ENCODE measurements around the gene AGRN.

Gene AGRN

DNA sequence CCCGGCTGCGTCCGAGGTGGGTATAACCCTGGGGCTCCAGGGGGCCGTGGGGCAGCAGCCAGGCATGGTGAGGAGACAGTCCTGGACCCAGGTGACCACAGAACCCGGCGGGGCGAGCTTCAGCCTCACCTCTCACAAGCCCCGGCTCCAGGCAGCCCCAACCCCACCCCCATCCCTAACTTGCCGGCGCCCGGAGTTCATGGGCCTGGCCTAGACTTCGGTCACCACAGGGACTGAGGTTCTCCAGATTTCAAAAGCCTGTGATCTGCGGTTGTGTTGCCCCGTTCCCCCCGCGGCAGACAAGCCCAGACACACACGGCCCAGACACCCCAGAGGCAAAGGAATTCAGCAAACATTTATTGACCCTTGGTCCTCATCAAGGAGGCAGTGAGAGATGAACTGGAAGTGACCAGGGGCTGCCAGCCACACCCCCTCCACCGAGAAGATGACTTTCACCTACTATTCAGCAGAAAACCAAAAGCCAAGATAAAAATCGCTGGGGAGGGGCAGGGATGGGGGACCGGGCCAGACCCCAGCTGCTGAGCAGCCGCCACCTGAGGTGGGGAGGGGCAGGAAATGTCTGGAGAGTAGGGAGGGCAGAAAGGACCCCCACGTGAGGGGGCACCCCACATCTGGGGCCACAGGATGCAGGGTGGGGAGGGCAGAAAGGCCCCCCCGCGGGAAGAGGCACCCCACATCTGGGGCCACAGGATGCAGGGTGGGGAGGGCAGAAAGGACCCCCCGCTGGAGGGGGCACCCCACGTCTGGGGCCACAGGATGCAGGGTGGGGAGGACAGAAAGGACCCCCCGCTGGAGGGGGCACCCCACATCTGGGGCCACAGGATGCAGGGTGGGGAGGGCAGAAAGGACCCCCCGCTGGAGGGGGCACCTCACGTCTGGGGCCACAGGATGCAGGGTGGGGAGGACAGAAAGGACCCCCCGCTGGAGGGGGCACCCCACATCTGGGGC is 24.0 kb upstream of the AGRN start:
- H3K4me2 ChIP-seq, result no peak overlapping the region

DNA sequence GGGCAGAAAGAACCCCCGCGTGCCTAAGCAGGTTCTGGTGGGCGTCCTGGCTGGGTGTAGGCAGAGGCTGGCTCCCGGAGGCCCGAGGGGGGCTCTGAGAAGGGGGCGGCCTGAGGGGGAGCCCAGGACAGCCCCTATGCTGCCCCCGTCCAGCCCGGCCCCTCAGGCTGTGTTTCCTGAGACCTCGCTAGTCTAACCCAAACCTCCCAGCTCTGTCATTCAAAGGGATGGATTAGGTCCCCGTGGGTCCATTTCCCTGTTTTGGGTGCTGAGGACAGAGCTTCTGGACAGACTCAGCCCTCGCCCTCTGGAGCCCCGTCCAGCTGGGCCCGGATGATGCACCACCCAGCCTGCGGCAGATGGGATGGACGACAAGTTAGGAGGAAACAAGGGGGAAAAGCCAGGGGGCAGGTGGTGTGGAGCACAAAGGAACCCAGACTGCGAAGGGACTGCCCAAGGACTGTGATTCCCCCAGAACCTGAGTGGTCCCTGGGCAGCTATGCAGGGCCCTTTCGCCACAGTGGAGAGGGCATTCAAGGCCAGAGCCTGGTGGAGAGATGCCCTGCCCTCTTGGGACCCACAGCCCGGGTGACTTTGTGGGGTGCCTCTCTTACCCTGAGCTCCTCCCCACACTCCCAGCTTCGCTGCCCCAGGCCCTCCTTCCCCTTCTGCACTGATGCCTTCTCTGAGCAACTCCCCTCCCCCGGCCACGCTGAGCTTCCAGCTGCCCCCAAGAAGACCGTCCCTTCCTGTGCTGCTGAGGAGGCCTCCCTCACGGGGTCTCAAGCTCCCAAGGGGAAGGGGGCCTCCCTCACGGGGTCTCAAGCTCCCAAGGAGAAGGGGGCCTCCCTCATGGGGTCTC is 22.8 kb upstream of the AGRN start:
- Histone ChIP-seq H4K20me1 (ENCODE audit: insufficient read depth) (no peaks in the 10 kb centered on the region), H3K4me1 (ENCODE audit: low read depth, poor library complexity, severe bottlenecking) (peaks cover 4% of the 10 kb centered on the region), H3K4me3 (IDR thresholded peaks at IDR 0.05; ENCODE audit: insufficient read depth, low read depth, low read length) (no peak overlapping the region), H3K79me2 (ENCODE audit: insufficient read depth, low read depth) (no peaks in the 10 kb centered on the region), H2AFZ (ENCODE audit: low read depth) (no peak overlapping the region), H3K36me3 (ENCODE audit: insufficient read depth) (no peaks in the 10 kb centered on the region), H3K4me2 (no peak overlapping the region), H3K27me3 (ENCODE audit: insufficient read depth, low read depth) (peaks cover 67% of the 10 kb centered on the region), H3K9ac (no peak overlapping the region), H3K27ac (no peak overlapping the region)
- TF ChIP-seq, protein P1, sequence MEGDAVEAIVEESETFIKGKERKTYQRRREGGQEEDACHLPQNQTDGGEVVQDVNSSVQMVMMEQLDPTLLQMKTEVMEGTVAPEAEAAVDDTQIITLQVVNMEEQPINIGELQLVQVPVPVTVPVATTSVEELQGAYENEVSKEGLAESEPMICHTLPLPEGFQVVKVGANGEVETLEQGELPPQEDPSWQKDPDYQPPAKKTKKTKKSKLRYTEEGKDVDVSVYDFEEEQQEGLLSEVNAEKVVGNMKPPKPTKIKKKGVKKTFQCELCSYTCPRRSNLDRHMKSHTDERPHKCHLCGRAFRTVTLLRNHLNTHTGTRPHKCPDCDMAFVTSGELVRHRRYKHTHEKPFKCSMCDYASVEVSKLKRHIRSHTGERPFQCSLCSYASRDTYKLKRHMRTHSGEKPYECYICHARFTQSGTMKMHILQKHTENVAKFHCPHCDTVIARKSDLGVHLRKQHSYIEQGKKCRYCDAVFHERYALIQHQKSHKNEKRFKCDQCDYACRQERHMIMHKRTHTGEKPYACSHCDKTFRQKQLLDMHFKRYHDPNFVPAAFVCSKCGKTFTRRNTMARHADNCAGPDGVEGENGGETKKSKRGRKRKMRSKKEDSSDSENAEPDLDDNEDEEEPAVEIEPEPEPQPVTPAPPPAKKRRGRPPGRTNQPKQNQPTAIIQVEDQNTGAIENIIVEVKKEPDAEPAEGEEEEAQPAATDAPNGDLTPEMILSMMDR (conservative IDR thresholded peaks at IDR 0.05; ENCODE audit: low read depth, low read length), result no peak

More for the DNA sequence above, 24.0 kb upstream of the AGRN start:
- Histone ChIP-seq H3K4me3 (IDR thresholded peaks at IDR 0.05; ENCODE audit: insufficient read depth, low read depth, low read length) (no peak overlapping the region), H2AFZ (ENCODE audit: low read depth) (no peak overlapping the region), H3K9ac (no peak overlapping the region), H3K27ac (no peak overlapping the region), H3K4me1 (ENCODE audit: low read depth, poor library complexity, severe bottlenecking) (peaks cover 4% of the 10 kb centered on the region), H3K27me3 (ENCODE audit: insufficient read depth, low read depth) (peaks cover 66% of the 10 kb centered on the region), H3K36me3 (ENCODE audit: insufficient read depth) (no peaks in the 10 kb centered on the region), H4K20me1 (ENCODE audit: insufficient read depth) (no peaks in the 10 kb centered on the region), H3K79me2 (ENCODE audit: insufficient read depth, low read depth) (no peaks in the 10 kb centered on the region)
- TF ChIP-seq, protein P1 (conservative IDR thresholded peaks at IDR 0.05; ENCODE audit: low read depth, low read length), result no peak

DNA sequence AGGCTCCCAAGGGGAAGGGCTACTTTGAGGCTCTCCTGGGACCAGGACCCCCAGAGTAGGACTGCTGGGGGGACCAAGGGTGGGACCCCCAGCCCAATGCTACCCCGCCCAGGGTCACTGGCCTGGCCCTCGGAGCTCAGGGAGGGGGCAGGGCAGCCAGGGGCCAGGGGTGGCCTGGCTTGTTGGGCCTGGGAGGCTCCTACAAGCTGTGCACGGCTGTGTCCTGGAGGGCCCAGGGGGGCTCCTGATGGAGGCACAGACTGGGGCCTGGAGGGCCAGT is 22.3 kb upstream of the AGRN start:
- Histone ChIP-seq H4K20me1 (ENCODE audit: insufficient read depth) (no peaks in the 10 kb centered on the region), H3K27me3 (ENCODE audit: insufficient read depth, low read depth) (peaks cover 66% of the 10 kb centered on the region), H3K4me1 (ENCODE audit: low read depth, poor library complexity, severe bottlenecking) (peaks cover 4% of the 10 kb centered on the region), H3K79me2 (ENCODE audit: insufficient read depth, low read depth) (no peaks in the 10 kb centered on the region), H3K4me2 (no peak overlapping the region), H2AFZ (ENCODE audit: low read depth) (no peak overlapping the region), H3K36me3 (ENCODE audit: insufficient read depth) (no peaks in the 10 kb centered on the region), H3K4me3 (IDR thresholded peaks at IDR 0.05; ENCODE audit: insufficient read depth, low read depth, low read length) (no peak overlapping the region), H3K9ac (no peak overlapping the region), H3K27ac (no peak overlapping the region)
- TF ChIP-seq, protein P1 (conservative IDR thresholded peaks at IDR 0.05; ENCODE audit: low read depth, low read length), result no peak

DNA sequence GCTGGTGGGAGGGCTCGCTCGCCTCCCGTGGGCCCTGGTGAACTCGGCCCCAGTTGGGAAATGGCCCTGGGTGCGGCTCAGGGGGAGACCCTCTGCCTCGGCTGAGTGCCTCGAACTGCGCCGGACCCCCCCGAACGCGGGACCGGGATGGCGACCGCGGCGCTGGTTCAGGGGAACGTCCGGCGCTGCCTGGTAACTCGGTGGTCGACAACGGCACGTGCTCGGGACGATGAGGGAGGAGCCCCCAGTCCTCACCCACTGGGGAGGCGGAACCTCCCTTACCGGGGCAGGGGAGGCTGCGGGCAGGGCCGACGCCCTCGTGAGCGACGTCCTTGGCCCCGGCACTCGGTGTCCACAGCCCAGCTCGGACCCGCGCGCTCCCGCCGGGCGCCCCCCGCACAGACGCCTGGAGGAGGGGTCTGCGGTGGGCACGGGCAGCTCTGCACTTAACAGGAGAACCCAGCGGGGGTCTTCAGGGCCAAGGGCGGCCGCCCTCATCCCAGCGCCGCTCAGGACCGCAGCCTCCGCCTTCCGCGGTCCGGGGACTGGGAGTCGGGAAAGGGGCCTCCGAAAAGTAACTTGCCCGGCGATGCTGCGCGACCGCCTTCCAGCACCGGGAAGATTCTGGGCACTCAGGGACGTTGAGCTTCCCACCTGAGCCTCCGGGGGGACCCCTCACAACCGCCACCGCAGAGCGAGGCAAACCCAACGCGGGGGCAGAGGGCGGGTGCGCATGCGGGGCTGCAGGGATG is 21.8 kb upstream of the AGRN start:
- no peaks in the 10 kb centered on the region for H4K20me1 ChIP-seq (ENCODE audit: insufficient read depth)
- no peak overlapping the region for H3K4me3 ChIP-seq (IDR thresholded peaks at IDR 0.05; ENCODE audit: insufficient read depth, low read depth, low read length)
- H3K27me3 ChIP-seq (ENCODE audit: insufficient read depth, low read depth), result peaks cover 67% of the 10 kb centered on the region
- TF ChIP-seq, protein P1 (conservative IDR thresholded peaks at IDR 0.05; ENCODE audit: low read depth, low read length), result no peak
- no peaks in the 10 kb centered on the region for H3K79me2 ChIP-seq (ENCODE audit: insufficient read depth, low read depth)
- no peak overlapping the region for H3K4me2 ChIP-seq
- no peak overlapping the region for H3K27ac ChIP-seq
- no peaks in the 10 kb centered on the region for H3K36me3 ChIP-seq (ENCODE audit: insufficient read depth)
- H3K4me1 ChIP-seq (ENCODE audit: low read depth, poor library complexity, severe bottlenecking), result peaks cover 4% of the 10 kb centered on the region
- H3K9ac ChIP-seq, result no peak overlapping the region
- H2AFZ ChIP-seq (ENCODE audit: low read depth), result no peak overlapping the region
